ENCODE measurements around the gene FRMPD3. TPM values are rescaled to one million over a fixed set of nuclear protein-coding genes. Genes with fewer than 3 reads are reported as not detected.

Gene FRMPD3
- polyA plus RNA-seq, 1 donor = 0.50 TPM

DNA sequence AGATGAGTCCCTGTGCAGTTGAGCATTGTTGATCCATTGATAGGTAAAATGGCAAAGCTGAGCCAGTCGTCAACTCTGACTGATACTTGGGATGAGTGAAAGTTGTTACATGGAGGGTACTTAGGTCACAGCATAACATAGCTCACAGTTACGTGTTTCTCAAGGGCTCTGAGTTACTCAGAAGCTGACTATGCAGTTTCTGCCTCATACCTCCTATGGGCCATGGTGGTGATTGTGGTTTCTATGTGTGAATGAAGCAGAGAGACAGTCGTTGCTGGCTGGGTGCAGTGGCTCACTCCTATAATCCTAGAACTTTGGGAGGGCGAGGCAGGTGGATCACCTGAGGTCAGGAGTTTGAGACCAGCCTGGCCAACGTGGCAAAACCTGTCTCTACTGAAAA, 30.8 kb downstream of the FRMPD3 start:
- no peak for DNase-seq

DNA sequence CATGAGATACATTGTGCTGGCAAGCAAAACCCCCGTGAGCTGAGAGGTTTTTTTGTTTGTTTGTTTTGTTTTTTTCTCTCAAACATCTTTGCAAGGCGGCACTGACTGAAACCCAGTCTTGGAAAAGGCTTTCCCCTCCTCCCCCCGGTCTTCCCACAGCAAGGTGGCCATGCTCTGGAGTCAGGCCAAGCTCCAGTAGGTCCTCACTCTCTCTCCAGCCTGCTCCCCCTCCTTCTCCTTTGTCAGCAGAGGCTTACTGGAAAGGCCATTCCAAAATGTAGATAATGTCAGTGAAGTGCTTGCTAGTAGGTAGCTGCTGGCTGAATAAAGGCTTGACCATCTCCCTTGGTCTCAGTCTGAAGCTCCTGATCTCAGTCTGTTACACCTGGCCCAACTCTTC, 32.6 kb downstream of the FRMPD3 start:
- DNase-seq = no peak

DNA sequence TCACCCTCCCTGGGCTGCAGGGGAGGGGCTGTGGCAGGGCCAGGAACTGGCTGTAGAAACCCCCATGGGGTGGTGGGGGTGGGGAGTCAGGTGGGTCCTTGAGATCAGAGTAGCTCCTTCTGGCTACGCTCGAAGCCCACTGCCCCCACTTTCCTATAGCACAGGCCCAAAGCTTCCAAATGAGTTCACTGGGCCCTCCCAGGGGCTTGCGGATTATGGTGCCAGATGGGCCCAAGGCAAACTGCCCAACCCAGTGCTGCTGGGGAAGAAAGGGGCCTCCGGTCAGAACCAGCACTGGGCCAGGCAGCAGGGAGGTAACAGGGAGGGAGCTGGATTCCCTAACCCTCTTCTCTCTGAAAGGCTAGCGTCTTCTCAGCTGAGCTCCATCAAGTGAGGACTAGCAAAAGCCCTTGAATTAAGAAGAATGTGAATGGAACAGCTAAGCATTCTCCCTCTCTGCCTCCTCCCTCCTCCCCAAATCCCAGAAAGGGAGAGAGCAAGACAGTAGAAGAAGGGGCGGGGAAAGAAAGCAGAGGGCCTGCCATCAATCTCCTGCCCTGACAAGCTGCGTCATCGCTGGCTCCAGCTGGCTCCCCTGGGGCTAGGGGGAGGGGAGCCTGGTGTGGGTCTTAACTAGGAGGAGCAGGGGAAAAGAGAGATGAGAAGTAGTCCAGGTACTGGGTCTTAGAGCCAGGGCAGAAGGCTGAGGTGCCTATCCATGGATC, 34.7 kb downstream of the FRMPD3 start:
- DNase-seq = peak; percentile 51

DNA sequence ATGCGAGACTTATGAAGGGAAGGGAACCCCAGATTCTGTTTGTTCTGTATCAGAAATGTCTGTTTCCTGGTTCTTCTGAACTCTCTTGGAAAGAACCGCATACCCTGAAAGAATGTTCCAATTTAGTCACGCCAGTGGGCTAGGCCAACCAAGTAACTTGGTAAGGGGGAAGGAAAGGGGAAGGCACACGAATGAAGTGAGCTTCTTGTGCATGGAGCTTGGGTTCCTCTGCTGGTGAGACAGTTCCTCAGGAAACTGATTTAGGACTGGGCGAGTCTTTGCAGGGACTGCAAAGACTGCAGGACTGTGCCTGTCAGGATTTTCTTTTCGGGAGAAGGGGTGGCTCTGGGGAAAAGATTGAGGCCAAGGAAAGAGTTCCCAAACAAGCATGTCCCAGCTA, 35.6 kb downstream of the FRMPD3 start:
- no peak for DNase-seq

DNA sequence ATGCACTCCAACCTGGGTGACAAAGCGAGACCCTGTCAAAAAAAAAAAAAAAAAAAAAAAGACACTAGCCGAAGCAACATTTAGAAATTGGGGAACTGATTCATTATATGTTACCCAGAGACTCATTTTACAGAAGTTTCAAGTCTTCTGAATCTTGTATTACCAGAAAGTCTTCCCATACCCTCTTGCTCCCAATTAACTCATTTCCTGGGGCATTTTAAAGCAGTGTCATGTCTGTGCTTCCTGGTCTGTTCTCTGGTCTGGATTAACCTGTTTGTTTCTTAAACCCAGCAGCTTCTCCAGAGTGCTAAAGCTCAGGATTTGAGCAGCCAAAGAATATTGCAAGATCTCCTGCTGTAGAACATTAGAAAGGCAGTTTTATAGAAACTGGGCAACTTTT, 43.7 kb downstream of the FRMPD3 start:
- no peak for DNase-seq

DNA sequence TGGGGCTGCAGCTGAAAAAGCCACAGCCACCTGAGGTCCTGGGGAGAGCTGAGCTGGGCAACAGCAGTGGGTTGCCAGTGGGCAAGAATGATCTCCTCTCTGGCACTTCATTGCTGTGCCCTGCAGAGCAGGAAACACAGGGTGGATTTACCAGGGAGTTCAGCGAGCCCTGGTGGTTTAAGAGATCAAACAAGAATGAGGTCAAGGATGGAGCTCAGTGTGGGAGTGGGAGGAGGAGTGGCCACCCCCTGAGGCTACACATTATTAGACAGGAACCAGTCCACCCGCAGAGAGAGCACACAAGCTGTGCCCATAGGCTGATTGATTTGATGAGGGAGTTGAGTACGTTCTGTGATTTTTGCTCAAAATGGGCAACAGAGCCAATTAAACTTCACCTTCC, 47.3 kb downstream of the FRMPD3 start:
- no peak for DNase-seq

Other genes starting within 250 kb of the FRMPD3 start
- 14.1 TPM for gene NUP62CL, start 243.2 kb upstream of the FRMPD3 start, polyA plus RNA-seq (ENCODE audit: insufficient read length)
- 0.08 TPM for gene DNAAF6, start 243.0 kb upstream of the FRMPD3 start, polyA plus RNA-seq (ENCODE audit: insufficient read length)
- gene PRPS1, start 178.9 kb downstream of the FRMPD3 start, polyA plus RNA-seq (ENCODE audit: insufficient read length) = 52.4 TPM

All from left kidney (tissue), 2 donors.